Endothelial cell of umbilical vein (primary cell): Measurements from ENCODE around the gene GAL. TPM values are rescaled to one million over a fixed set of nuclear protein-coding genes. Genes with fewer than 3 reads are reported as not detected.

ENCODE experiments used
- BruUV-seq: library from RNA; stranded (reverse); fragments of 400-500 nt; replicated peaks from 2 replicates; lab custom pipeline; 2021; lab: Mats Ljungman, UMichigan
- CTCF ChIA-PET: fragments of 300-600, 350-600 bp; sonication (Branson Sonifier 250); formaldehyde crosslinking; loops from one replicate; lab custom pipeline; 2021; ENCODE audit warnings: antibody characterized with exemption, inconsistent platforms; lab: Charles Lee
- POLR2A ChIA-PET: fragments of 300-600, 350-600 bp; sonication (Branson Sonifier 250); formaldehyde crosslinking; loops from one replicate; lab custom pipeline; 2021; ENCODE audit warnings: antibody characterized with exemption, inconsistent platforms; lab: Charles Lee
- DNase-seq: peaks from one replicate; pipeline ENCODE4 v3.0.0-alpha.2; 2011; ENCODE audit warnings: low read depth, low spot score
- FAIRE-seq: peaks from 2 replicates; lab custom pipeline; 2011; peaks lifted over from hg19 to GRCh38; lab: Jason Lieb, UNC
- H2AFZ ChIP-seq: 2 replicates; pipeline ENCODE4 v1.6.0; 2012; ENCODE audit warnings: low read depth, low read length, control low read depth, inconsistent platforms
- H3K27ac ChIP-seq: 2 replicates; pipeline ENCODE4 v1.5.1; 2011; ENCODE audit warnings: low read depth, mild to moderate bottlenecking, control low read depth, low read length, moderate library complexity; ENCODE audit not compliant: insufficient read depth
- H3K27me3 ChIP-seq, 2 experiments: 2 replicates each; pipeline versions ENCODE4 v1.6.0 to v1.6.1; 2011; ENCODE audit warnings: low read length in 2 of 2, mixed read lengths in 1 of 2; ENCODE audit not compliant: control insufficient read depth in 2 of 2, insufficient read depth in 2 of 2
- H3K36me3 ChIP-seq, 2 experiments: 2 replicates in 1 of 2; 3 replicates in 1 of 2; pipeline ENCODE4 v1.5.1; 2011; ENCODE audit warnings: low read length in 2 of 2, mild to moderate bottlenecking in 1 of 2, moderate library complexity in 1 of 2; ENCODE audit not compliant: control insufficient read depth in 2 of 2, insufficient read depth in 2 of 2; ENCODE audit errors: extremely low read depth in 1 of 2
- H3K4me1 ChIP-seq: 3 replicates; pipeline ENCODE4 v1.5.1; 2011; ENCODE audit warnings: mild to moderate bottlenecking, low read length; ENCODE audit not compliant: control insufficient read depth, insufficient read depth; ENCODE audit errors: extremely low read depth
- H3K4me2 ChIP-seq: 2 replicates; pipeline ENCODE4 v1.6.1; 2011; ENCODE audit warnings: low read length, control low read depth, mixed read lengths; ENCODE audit not compliant: insufficient read depth
- H3K4me3 ChIP-seq, 3 experiments: fragments of 200-600 bp in 1 of 3; sonication (generic), shearing (Covaris generic) in 1 of 3; replicated peaks in 1 of 3; 2 replicates each; pipeline ENCODE4 v1.5.1; 2011 to 2016; ENCODE audit warnings: control low read depth in 3 of 3, low read length in 3 of 3, mild to moderate bottlenecking in 2 of 3, inconsistent platforms in 1 of 3, low read depth in 1 of 3, moderate library complexity in 1 of 3; ENCODE audit not compliant: insufficient read depth in 1 of 3
- H3K79me2 ChIP-seq: 2 replicates; pipeline ENCODE4 v1.6.0; 2012; ENCODE audit warnings: low read length, inconsistent platforms; ENCODE audit not compliant: control insufficient read depth, insufficient read depth
- H3K9ac ChIP-seq: replicated peaks from 2 replicates; pipeline ENCODE3; 2011; ENCODE audit warnings: low read length, control low read depth; ENCODE audit not compliant: insufficient read depth; ENCODE audit errors: extremely low read depth
- H3K9me1 ChIP-seq: replicated peaks from 3 replicates; pipeline ENCODE4 v1.6.0; 2011; ENCODE audit warnings: mild to moderate bottlenecking, low read length; ENCODE audit not compliant: control insufficient read depth, insufficient read depth; ENCODE audit errors: extremely low read depth
- H3K9me3 ChIP-seq: replicated peaks from 2 replicates; pipeline ENCODE4 v1.5.1; 2012; ENCODE audit warnings: low read length, inconsistent platforms; ENCODE audit not compliant: control insufficient read depth, insufficient read depth
- H4K20me1 ChIP-seq: replicated peaks from 2 replicates; pipeline ENCODE3; 2011; ENCODE audit warnings: mild to moderate bottlenecking, low read length; ENCODE audit not compliant: control insufficient read depth, insufficient read depth; ENCODE audit errors: extremely low read depth
- CTCF ChIP-seq, 2 donors: IDR thresholded peaks; 1 replicate in 1 of 2; 2 replicates in 1 of 2; pipeline ENCODE4 v1.5.1; 2011; ENCODE audit warnings: low read length in 2 of 2, mild to moderate bottlenecking in 2 of 2, moderate library complexity in 2 of 2, control low read depth in 1 of 2, inconsistent platforms in 1 of 2, low read depth in 1 of 2; ENCODE audit not compliant: insufficient read depth in 1 of 2; ENCODE audit errors: extremely low read depth in 1 of 2
- EZH2 ChIP-seq: IDR thresholded peaks from 2 replicates; pipeline ENCODE4 v1.6.1; 2012; ENCODE audit warnings: borderline replicate concordance, low read depth, mild to moderate bottlenecking, moderate library complexity, low read length, inconsistent platforms; ENCODE audit not compliant: severe bottlenecking
- FOS ChIP-seq: IDR thresholded peaks from 2 replicates; pipeline ENCODE4 v1.6.1; 2011; ENCODE audit warnings: mild to moderate bottlenecking, low read length, moderate library complexity, borderline replicate concordance; ENCODE audit not compliant: insufficient read depth
- GATA2 ChIP-seq: IDR thresholded peaks from 2 replicates; pipeline ENCODE4 v1.7.0; 2011; ENCODE audit warnings: low read depth, mild to moderate bottlenecking, moderate library complexity, mixed read lengths, low read length; ENCODE audit not compliant: insufficient read length, insufficient read depth
- JUN ChIP-seq: IDR thresholded peaks from 2 replicates; pipeline ENCODE4 v1.6.1; 2011; ENCODE audit warnings: borderline replicate concordance, low read depth; ENCODE audit not compliant: insufficient read length, insufficient read depth
- MYC ChIP-seq: IDR thresholded peaks from one replicate; pipeline ENCODE4 v1.6.1; 2011; ENCODE audit warnings: mild to moderate bottlenecking, low read depth, low read length
- POLR2A ChIP-seq: IDR thresholded peaks from 2 replicates; pipeline ENCODE4 v1.6.1; 2012; ENCODE audit warnings: low read depth, mild to moderate bottlenecking, control low read depth, low read length
- POLR2AphosphoS5 ChIP-seq: IDR thresholded peaks from 2 replicates; pipeline ENCODE4 v1.6.1; 2012; ENCODE audit warnings: low read depth, mild to moderate bottlenecking, control low read depth, low read length, moderate library complexity; ENCODE audit not compliant: insufficient read depth
- dilution Hi-C: fragments of 300-500 bp; cut with MboI; formaldehyde crosslinking; loops from one replicate; pipeline ENCODE4 v1.15.0; 2019; ENCODE audit warnings: low sequenced_read_pairs; ENCODE audit not compliant: extremely low pct_ligation_motif_present
- intact Hi-C: fragments of 100-400 bp; cut with micrococcal nuclease; formaldehyde crosslinking; loops from one replicate; pipeline ENCODE4 v1.10.0; 2022
- polyA plus RNA-seq, 4 experiments: library from polyadenylated mRNA; depleted of rRNA in 3 of 4; stranded (reverse) in 3 of 4; unstranded in 1 of 4; fragments of >200 nt; gene quantifications; 2 replicates each; pipeline versions ENCODE4 v1.2.1 to v1.2.3, GENCODE V29; 2011 to 2012; ENCODE audit warnings: missing spikeins in 1 of 4
- total RNA-seq: library from RNA; stranded (reverse); gene quantifications from 2 replicates; pipeline ENCODE4 v1.2.3, GENCODE V29; 2021
- TF ChIP-seq, protein P1 (sequence below): IDR thresholded peaks from 2 replicates; pipeline ENCODE4 v1.6.1; 2011; ENCODE audit not compliant: insufficient read depth, insufficient read length

Gene GAL
- total and polyA plus RNA-seq, 2 donors (not counting 3 experiments of a cell fraction or from before 2014, with no cell fraction given) = 1.2 to 9.8 TPM

GRCh38 chr11:68735125-68735524 lies 50.8 kb downstream of the GAL start:
- TF ChIP-seq POLR2A = no peak
- no peak for TF ChIP-seq GATA2
- TF ChIP-seq POLR2AphosphoS5 = no peak
- no peak for TF ChIP-seq CTCF (IDR thresholded peaks at IDR 0.05; ENCODE audit: extremely low read depth in 1 of 2, insufficient read depth in 1 of 2, low read depth in 1 of 2, low read length in 2 of 2)
- TF ChIP-seq JUN = no peak
- TF ChIP-seq, protein P1, sequence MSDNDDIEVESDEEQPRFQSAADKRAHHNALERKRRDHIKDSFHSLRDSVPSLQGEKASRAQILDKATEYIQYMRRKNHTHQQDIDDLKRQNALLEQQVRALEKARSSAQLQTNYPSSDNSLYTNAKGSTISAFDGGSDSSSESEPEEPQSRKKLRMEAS = no peak
- TF ChIP-seq FOS = no peak
- no peak for TF ChIP-seq EZH2
- TF ChIP-seq MYC = no peak
- FAIRE-seq = no peak
- ChIA-PET CTCF (interaction anchor here (1.3 kb wide), 2 partner anchors 14 to 22 kb away, joined by 3 read pairs; no protein-coding TSS in a partner anchor), POLR2A (no interaction called here)
- Histone ChIP-seq H3K79me2 (no peaks in the 10 kb centered on the region), H3K27me3 (peaks cover 0 to 5% of the 10 kb centered on the region in 2 experiments), H3K9me1 (no peaks in the 10 kb centered on the region), H3K4me1 (no peaks in the 10 kb centered on the region), H3K4me3 (no peak overlapping the region), H3K9ac (no peak overlapping the region), H4K20me1 (no peaks in the 10 kb centered on the region), H3K27ac (no peak overlapping the region), H3K4me2 (no peak overlapping the region), H2AFZ (no peak overlapping the region), H3K36me3 (no peaks in the 10 kb centered on the region), H3K9me3 (no peaks in the 10 kb centered on the region)
- no peak for DNase-seq
- dilution Hi-C loops = no loop called here
- intact Hi-C loops = no loop called here
- BruUV-seq = no TSS peak
